ENCODE data around the gene NFIL3. TPM values are rescaled to one million over a fixed set of nuclear protein-coding genes. Genes with fewer than 3 reads are reported as not detected.
A peak's percentile ranks its signal among the peaks of the same experiment; 100 is the strongest.

Gene NFIL3
- polyA plus RNA-seq, 1 of the 3 experiments (the other 2 are of a cell fraction): 9.3 TPM

- TF ChIP-seq FOSL2 (IDR thresholded peaks at IDR 0.05; ENCODE audit: borderline replicate concordance, low read depth): peak; percentile 27; the same call in 1 of the 2 replicates
- TF ChIP-seq YY1 (IDR thresholded peaks at IDR 0.05; ENCODE audit: low read depth): no peak
- no peaks in the 10 kb centered on the region; the same call in 1 of the 2 replicates for H4K20me1 ChIP-seq (ENCODE audit: insufficient read depth)
- H3K4me2 ChIP-seq: no peak overlapping the region
- no peak overlapping the region for H3K4me3 ChIP-seq (ENCODE audit: low read depth in 2 of 2, low read length in 1 of 2)
- no peaks in the 10 kb centered on the region for H3K9me2 ChIP-seq
- ChIA-PET POLR2A (no interaction called here), CTCF (no interaction called here)
- no peak for DNase-seq
- peaks cover 15 to 19% of the 10 kb centered on the region in 2 experiments for H3K36me3 ChIP-seq (replicated peaks in 1 of 2; ENCODE audit: control insufficient read depth in 1 of 2, insufficient read depth in 2 of 2, low read length in 1 of 2)
- no peaks in the 10 kb centered on the region for H3K9me3 ChIP-seq
- peaks cover 26% of the 10 kb centered on the region for H3K79me2 ChIP-seq (ENCODE audit: insufficient read depth)
- H3K4me1 ChIP-seq (ENCODE audit: control insufficient read depth in 1 of 2, insufficient read depth in 2 of 2, low read depth in 1 of 2, low read length in 1 of 2): peaks cover 0 to 8% of the 10 kb centered on the region in 2 experiments; a peak in 2 of 4 replicates
- H3K9ac ChIP-seq: no peak overlapping the region
- 90% methylated on average over 1 of the region's 1 CpG for WGBS (ENCODE audit: low lambda C conversion rate)
- peak overlapping the region in 1 of 2 experiments; percentile 53; a peak in 2 of 4 replicates for H3K27ac ChIP-seq (ENCODE audit: low read depth in 2 of 2, low read length in 1 of 2)
- H3K27me3 ChIP-seq (ENCODE audit: insufficient read depth): no peaks in the 10 kb centered on the region
- H3F3A ChIP-seq (replicated peaks; ENCODE audit: insufficient read depth): peaks cover 16% of the 10 kb centered on the region
- no peak overlapping the region for H2AFZ ChIP-seq (ENCODE audit: low read depth)
Measured at GRCh38 chr9:91408475-91408874, 15.2 kb downstream of the NFIL3 start.

GRCh38 chr9:91407580-91408318 lies 15.9 kb downstream of the NFIL3 start:
- no peaks in the 10 kb centered on the region for H3K27me3 ChIP-seq (ENCODE audit: insufficient read depth)
- peaks cover 18% of the 10 kb centered on the region for H3K79me2 ChIP-seq (ENCODE audit: insufficient read depth)
- POLR2A ChIA-PET: no interaction called here
- H3K9me3 ChIP-seq: no peaks in the 10 kb centered on the region
- H2AFZ ChIP-seq (ENCODE audit: low read depth): no peak overlapping the region
- peaks cover 16% of the 10 kb centered on the region for H3F3A ChIP-seq (replicated peaks; ENCODE audit: insufficient read depth)
- no peak overlapping the region for H3K4me3 ChIP-seq (ENCODE audit: low read depth in 2 of 2, low read length in 1 of 2)
- H3K36me3 ChIP-seq (replicated peaks in 1 of 2; ENCODE audit: control insufficient read depth in 1 of 2, insufficient read depth in 2 of 2, low read length in 1 of 2): peaks cover 15 to 19% of the 10 kb centered on the region in 2 experiments
- no peak overlapping the region for H3K9ac ChIP-seq
- no peaks in the 10 kb centered on the region for H3K9me2 ChIP-seq
- no peak for TF ChIP-seq USF2 (IDR thresholded peaks at IDR 0.05; ENCODE audit: borderline replicate concordance, low read depth, low read length)
- TF ChIP-seq IRF3 (IDR thresholded peaks at IDR 0.05; ENCODE audit: low read depth, low read length): no peak
- CTCF ChIA-PET: no interaction called here
- DNase-seq: no peak
- H4K20me1 ChIP-seq (ENCODE audit: insufficient read depth): no peaks in the 10 kb centered on the region; the same call in 1 of the 2 replicates
- peaks cover 0 to 8% of the 10 kb centered on the region in 2 experiments; a peak in 2 of 4 replicates for H3K4me1 ChIP-seq (ENCODE audit: control insufficient read depth in 1 of 2, insufficient read depth in 2 of 2, low read depth in 1 of 2, low read length in 1 of 2)
- WGBS (ENCODE audit: low lambda C conversion rate): 88% methylated on average over 10 of the region's 12 CpGs
- H3K4me2 ChIP-seq: 0 out of 2 replicates have a peak overlapping the region, but pooled peaks have one; percentile 22
- peak overlapping the region in 1 of 2 experiments; percentile 53; a peak in 2 of 4 replicates for H3K27ac ChIP-seq (ENCODE audit: low read depth in 2 of 2, low read length in 1 of 2)

GRCh38 chr9:91405343-91406077 lies 18.1 kb downstream of the NFIL3 start:
- no peak for TF ChIP-seq SMC3 (IDR thresholded peaks at IDR 0.05; ENCODE audit: low read depth, low read length)
- no peaks in the 10 kb centered on the region for H3K9me3 ChIP-seq
- H3F3A ChIP-seq (replicated peaks; ENCODE audit: insufficient read depth): peaks cover 16% of the 10 kb centered on the region
- H2AFZ ChIP-seq (ENCODE audit: low read depth): no peak overlapping the region
- no peaks in the 10 kb centered on the region; the same call in 1 of the 2 replicates for H4K20me1 ChIP-seq (ENCODE audit: insufficient read depth)
- no peak for DNase-seq
- H3K36me3 ChIP-seq (replicated peaks in 1 of 2; ENCODE audit: control insufficient read depth in 1 of 2, insufficient read depth in 2 of 2, low read length in 1 of 2): peaks cover 14 to 16% of the 10 kb centered on the region in 2 experiments
- ChIA-PET CTCF (no interaction called here), POLR2A (no interaction called here)
- 97% methylated on average over 18 of the region's 25 CpGs for WGBS (ENCODE audit: low lambda C conversion rate)
- H3K9ac ChIP-seq: no peak overlapping the region
- no peak overlapping the region for H3K4me2 ChIP-seq
- H3K9me2 ChIP-seq: no peaks in the 10 kb centered on the region
- peaks cover 3% of the 10 kb centered on the region; the same call in 1 of the 2 replicates for H3K79me2 ChIP-seq (ENCODE audit: insufficient read depth)
- no peaks in the 10 kb centered on the region for H3K27me3 ChIP-seq (ENCODE audit: insufficient read depth)
- H3K27ac ChIP-seq (ENCODE audit: low read depth in 2 of 2, low read length in 1 of 2): no peak overlapping the region
- no peak overlapping the region for H3K4me3 ChIP-seq (ENCODE audit: low read depth in 2 of 2, low read length in 1 of 2)
- H3K4me1 ChIP-seq (ENCODE audit: control insufficient read depth in 1 of 2, insufficient read depth in 2 of 2, low read depth in 1 of 2, low read length in 1 of 2): peaks cover 0 to 8% of the 10 kb centered on the region in 2 experiments; a peak in 2 of 4 replicates

Measured in SK-N-SH (cell line).